Adrenal gland (tissue), 5 donors: Measurements from ENCODE around the gene CYP4F12.
"Not testable (repeated sequence)": the region's sequence is repeated elsewhere in the genome, so short reads cannot be mapped to it uniquely, and the experiment has no call there.

Experiments used
- POLR2A ChIP-seq, 2 donors: fragments of 450-650 bp; IDR thresholded peaks; one replicate each; pipeline ENCODE4 v1.6.1; 2017; ENCODE audit warnings: antibody characterized with exemption in 2 of 2, mild to moderate bottlenecking in 2 of 2, moderate library complexity in 1 of 2
- TF ChIP-seq, protein P1 (sequence below), 6 experiments: fragments of 450-650 bp in 4 of 6; fragments of 200-600 bp in 2 of 6; sonication (generic) in 1 of 6; IDR thresholded peaks; 1 replicate in 5 of 6; 2 replicates in 1 of 6; pipeline versions ENCODE4 v1.5.1 to v1.8.0; 2016 to 2021; ENCODE audit warnings: antibody characterized with exemption in 6 of 6, mild to moderate bottlenecking in 2 of 6, moderate library complexity in 1 of 6
- donor health status: DM: no; HTN: no; CAD: no.

DNA sequence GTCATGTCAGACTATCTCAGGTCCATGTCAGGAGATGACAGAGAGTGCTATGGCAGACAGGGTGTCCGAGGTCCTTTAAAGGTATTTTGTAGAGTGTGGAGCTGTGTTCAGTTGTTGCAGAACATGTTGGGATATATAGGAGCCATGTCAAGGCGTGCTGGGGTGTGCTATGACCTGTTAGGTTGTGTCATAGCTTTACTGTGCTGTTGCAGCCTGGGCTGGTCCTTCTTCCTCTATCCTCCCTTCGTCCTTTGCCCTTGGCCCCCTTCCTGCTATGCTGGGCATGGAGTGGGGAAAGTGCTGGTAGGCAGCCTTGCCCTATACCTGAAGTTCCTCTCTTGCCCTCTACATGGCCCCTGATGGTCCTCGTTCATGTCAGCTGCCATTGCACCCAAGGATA, 7.0 kb downstream of the CYP4F12 start:
- not testable (repeated sequence) for TF ChIP-seq POLR2A (IDR thresholded peaks at IDR 0.05)
- TF ChIP-seq, protein P1, sequence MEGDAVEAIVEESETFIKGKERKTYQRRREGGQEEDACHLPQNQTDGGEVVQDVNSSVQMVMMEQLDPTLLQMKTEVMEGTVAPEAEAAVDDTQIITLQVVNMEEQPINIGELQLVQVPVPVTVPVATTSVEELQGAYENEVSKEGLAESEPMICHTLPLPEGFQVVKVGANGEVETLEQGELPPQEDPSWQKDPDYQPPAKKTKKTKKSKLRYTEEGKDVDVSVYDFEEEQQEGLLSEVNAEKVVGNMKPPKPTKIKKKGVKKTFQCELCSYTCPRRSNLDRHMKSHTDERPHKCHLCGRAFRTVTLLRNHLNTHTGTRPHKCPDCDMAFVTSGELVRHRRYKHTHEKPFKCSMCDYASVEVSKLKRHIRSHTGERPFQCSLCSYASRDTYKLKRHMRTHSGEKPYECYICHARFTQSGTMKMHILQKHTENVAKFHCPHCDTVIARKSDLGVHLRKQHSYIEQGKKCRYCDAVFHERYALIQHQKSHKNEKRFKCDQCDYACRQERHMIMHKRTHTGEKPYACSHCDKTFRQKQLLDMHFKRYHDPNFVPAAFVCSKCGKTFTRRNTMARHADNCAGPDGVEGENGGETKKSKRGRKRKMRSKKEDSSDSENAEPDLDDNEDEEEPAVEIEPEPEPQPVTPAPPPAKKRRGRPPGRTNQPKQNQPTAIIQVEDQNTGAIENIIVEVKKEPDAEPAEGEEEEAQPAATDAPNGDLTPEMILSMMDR (IDR thresholded peaks at IDR 0.05), result not testable (repeated sequence)
